AG04450 (cell line): ENCODE data around the gene BCORL1. TPM values are rescaled to one million over a fixed set of nuclear protein-coding genes. Genes with fewer than 3 reads are reported as not detected.

Source experiments
- CTCF ChIA-PET: fragments of 300-600, 350-600 bp; formaldehyde crosslinking; extraction: SDS; loops from one replicate; lab custom pipeline; 2022; ENCODE audit warnings: antibody characterized with exemption, inconsistent platforms; lab: Charles Lee
- POLR2A ChIA-PET: fragments of 350-600 bp; formaldehyde crosslinking; extraction: SDS; loops from one replicate; lab custom pipeline; 2021; ENCODE audit warnings: antibody characterized with exemption, inconsistent platforms; lab: Yijun Ruan, JAX
- DNase-seq: peaks from one replicate; pipeline ENCODE4 v3.0.0-alpha.2; 2011; ENCODE audit warnings: low read depth, low spot score
- H3K27ac ChIP-seq: one replicate; pipeline ENCODE4 v1.5.1; 2012; ENCODE audit warnings: low read depth, low read length, control low read depth
- H3K27me3 ChIP-seq: one replicate; pipeline ENCODE4 v1.6.0; 2012; ENCODE audit warnings: low read length; ENCODE audit not compliant: control insufficient read depth, insufficient read depth
- H3K4me3 ChIP-seq: 2 replicates; pipeline ENCODE4 v1.5.1; 2011; ENCODE audit warnings: mild to moderate bottlenecking, low read depth, low read length, control low read depth
- H3K9me3 ChIP-seq: 2 replicates; pipeline ENCODE4 v1.5.1; 2012; ENCODE audit warnings: low read length; ENCODE audit not compliant: control insufficient read depth, insufficient read depth
- CTCF ChIP-seq: IDR thresholded peaks from 2 replicates; pipeline ENCODE4 v1.5.1; 2011; ENCODE audit warnings: low read depth, low read length, control low read depth, inconsistent platforms
- polyA plus RNA-seq: library from polyadenylated mRNA; depleted of rRNA; stranded (reverse); fragments of >200 nt; gene quantifications from 2 replicates; pipeline ENCODE4 v1.2.3, GENCODE V29; 2011

The BCORL1 gene
- polyA plus RNA-seq, 1 experiment: 1.0 TPM

GRCh38 chrX:130080791-130081367 lies 98.4 kb downstream of the BCORL1 start:
- H3K27ac ChIP-seq: no peak overlapping the region
- DNase-seq: no peak
- TF ChIP-seq CTCF: no peak
- no peak overlapping the region for H3K4me3 ChIP-seq
- H3K27me3 ChIP-seq: no peaks in the 10 kb centered on the region
- POLR2A ChIA-PET: no interaction called here
- H3K9me3 ChIP-seq: no peaks in the 10 kb centered on the region
- CTCF ChIA-PET: interaction anchor here (0.6 to 4.0 kb wide), 9 partner anchors 7 to 117 kb away, joined by 3 to 53 read pairs (median 12); no protein-coding TSS in a partner anchor

GRCh38 chrX:130081421-130082045 lies 99.1 kb downstream of the BCORL1 start:
- Histone ChIP-seq H3K9me3 (no peaks in the 10 kb centered on the region), H3K27ac (no peak overlapping the region), H3K27me3 (no peaks in the 10 kb centered on the region), H3K4me3 (no peak overlapping the region)
- DNase-seq: no peak
- ChIA-PET POLR2A (no interaction called here), CTCF (interaction anchor here (0.6 to 4.0 kb wide), 3 partner anchors 74 to 114 kb away, joined by 4 to 53 read pairs (median 12); no protein-coding TSS in a partner anchor)
- TF ChIP-seq CTCF: no peak

DNA sequence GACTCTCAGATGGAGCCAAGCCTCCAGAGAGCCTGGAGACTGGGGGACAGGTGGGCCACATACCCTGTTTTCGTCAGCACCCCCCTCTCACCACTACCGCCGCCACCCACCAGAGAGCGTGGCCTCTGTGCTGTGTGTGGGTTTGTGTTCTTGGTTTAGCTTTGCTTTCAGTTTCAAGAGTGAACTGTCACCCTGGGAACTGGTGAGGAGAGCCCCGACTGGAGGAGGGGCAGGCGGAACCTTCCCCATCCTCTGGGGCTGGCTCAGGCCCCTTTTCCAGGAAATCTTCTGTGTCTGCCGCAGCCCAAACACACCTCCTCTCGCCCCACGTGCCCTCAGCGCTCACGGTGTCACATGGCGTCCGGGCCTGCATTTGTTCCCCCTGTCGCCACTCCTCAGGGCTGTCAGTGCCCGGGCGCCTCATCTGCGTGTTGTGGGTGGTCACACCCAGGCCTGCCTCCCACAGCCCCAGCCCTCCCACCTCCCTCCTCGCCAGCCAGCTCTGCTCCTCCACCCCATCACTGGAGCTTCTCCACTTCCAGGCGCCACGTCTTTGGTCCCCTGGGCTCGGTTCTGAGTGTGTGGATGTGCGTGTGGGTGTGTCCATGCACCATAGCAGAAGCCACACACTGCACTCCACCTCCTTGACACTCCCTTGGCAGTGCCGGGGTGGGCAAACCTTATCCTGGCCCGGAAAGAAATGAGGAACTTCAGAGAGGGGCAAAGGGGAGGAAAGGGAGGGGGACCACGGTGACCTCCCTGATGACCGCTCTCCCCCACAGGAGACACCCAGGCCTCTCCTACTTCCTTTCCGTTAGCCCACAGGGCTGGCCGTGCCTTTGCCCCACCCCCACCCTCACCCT lies 100.0 kb downstream of the BCORL1 start:
- Histone ChIP-seq H3K27me3 (no peaks in the 10 kb centered on the region), H3K9me3 (no peaks in the 10 kb centered on the region), H3K27ac (no peak overlapping the region), H3K4me3 (no peak overlapping the region)
- TF ChIP-seq CTCF: no peak
- POLR2A ChIA-PET: interaction anchor here (0.6 kb wide), 1 partner anchor 15 kb away, joined by 3 read pairs; no protein-coding TSS in a partner anchor
- no peak for DNase-seq
- CTCF ChIA-PET: interaction anchor here (4.0 kb wide), 1 partner anchor 110 kb away, joined by 53 read pairs; no protein-coding TSS in a partner anchor

DNA sequence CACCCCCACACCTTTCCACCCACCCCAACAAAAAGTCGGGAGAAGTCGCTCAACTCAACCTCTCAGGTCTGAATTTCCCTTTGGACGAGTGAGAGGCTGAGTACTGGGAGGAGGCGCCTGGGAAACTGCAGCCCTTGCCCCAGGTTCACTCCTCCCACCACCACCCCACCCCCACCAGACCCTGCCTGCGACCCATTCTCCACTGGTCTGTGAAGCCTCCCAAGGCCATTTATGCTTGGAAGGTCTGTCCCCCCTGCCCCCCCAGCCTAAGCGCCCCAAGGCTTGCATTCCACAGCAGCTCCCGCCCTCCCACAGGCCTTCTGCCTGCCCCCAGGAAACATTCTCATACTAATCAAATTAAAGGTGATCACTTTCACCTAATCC lies 100.7 kb downstream of the BCORL1 start:
- Histone ChIP-seq H3K27me3 (no peaks in the 10 kb centered on the region), H3K4me3 (no peak overlapping the region), H3K9me3 (no peaks in the 10 kb centered on the region), H3K27ac (no peak overlapping the region)
- no peak for TF ChIP-seq CTCF
- no peak for DNase-seq
- ChIA-PET POLR2A (no interaction called here), CTCF (no interaction called here)
